SK-N-SH treated with all-trans-retinoic acid at 6 μM for 48 hours (cell line): ENCODE measurements around the gene IQSEC2.

ENCODE experiments used
- ATAC-seq: fragments of 200-7000 bp; cut with Tn5 transposase; 3 replicates; pipeline ENCODE4 v1.9.1; 2020; ENCODE audit warnings: mild to moderate bottlenecking, moderate library complexity
- ARNTL ChIP-seq: fragments of 450-650 bp; formaldehyde crosslinking; IDR thresholded peaks from 2 replicates; pipeline ENCODE4 v1.5.0; 2020; ENCODE audit warnings: low read depth, mild to moderate bottlenecking, moderate library complexity, borderline replicate concordance
- CREB5 ChIP-seq: fragments of 250-450 bp; sonication (Bioruptor Pico); IDR thresholded peaks from 2 replicates; pipeline ENCODE4 v1.5.1; 2020; ENCODE audit warnings: low read depth, mild to moderate bottlenecking, moderate library complexity
- CSDC2 ChIP-seq: fragments of 250-450 bp; sonication (Bioruptor Pico); IDR thresholded peaks from 2 replicates; pipeline ENCODE4 v1.5.0; 2020; ENCODE audit warnings: mild to moderate bottlenecking, moderate library complexity
- ESRRG ChIP-seq: fragments of 250-450 bp; sonication (Bioruptor Pico); IDR thresholded peaks from 2 replicates; pipeline ENCODE4 v1.6.1; 2021; ENCODE audit warnings: mild to moderate bottlenecking
- GLIS3 ChIP-seq: fragments of 250-450 bp; sonication (Bioruptor Pico); IDR thresholded peaks from 2 replicates; pipeline ENCODE4 v1.5.0; 2020; ENCODE audit warnings: mild to moderate bottlenecking, moderate library complexity
- ISL1 ChIP-seq: fragments of 250-450 bp; sonication (Bioruptor Pico); IDR thresholded peaks from 2 replicates; pipeline ENCODE4 v2.1.2; 2022; ENCODE audit warnings: mild to moderate bottlenecking, moderate library complexity
- OSR1 ChIP-seq: fragments of 250-450 bp; sonication (Bioruptor Pico); IDR thresholded peaks from 2 replicates; pipeline ENCODE4 v1.8.0; 2022; ENCODE audit warnings: moderate library complexity, mild to moderate bottlenecking, inconsistent platforms
- PATZ1 ChIP-seq: fragments of 250-450 bp; sonication (Bioruptor Pico); IDR thresholded peaks from 2 replicates; pipeline ENCODE4 v1.8.0; 2020; ENCODE audit warnings: mild to moderate bottlenecking, moderate library complexity, borderline replicate concordance
- POU6F1 ChIP-seq: fragments of 250-450 bp; sonication (Bioruptor Pico); IDR thresholded peaks from 2 replicates; pipeline ENCODE4 v1.8.0; 2021; ENCODE audit warnings: low read depth, mild to moderate bottlenecking, moderate library complexity, borderline replicate concordance
- PPARA ChIP-seq: fragments of 250-450 bp; sonication (Bioruptor Pico); IDR thresholded peaks from 2 replicates; pipeline ENCODE4 v1.5.0; 2020; ENCODE audit warnings: mild to moderate bottlenecking, borderline replicate concordance
- RARB ChIP-seq: fragments of 250-450 bp; sonication (Bioruptor Pico); IDR thresholded peaks from 2 replicates; pipeline ENCODE4 v1.8.0; 2021; ENCODE audit warnings: mild to moderate bottlenecking, moderate library complexity
- SNAI2 ChIP-seq: fragments of 250-450 bp; sonication (Bioruptor Pico); IDR thresholded peaks from 2 replicates; pipeline ENCODE4 v1.5.0; 2020; ENCODE audit warnings: mild to moderate bottlenecking, moderate library complexity
- TCF4 ChIP-seq: fragments of 250-450 bp; sonication (Bioruptor Pico); IDR thresholded peaks from 2 replicates; pipeline ENCODE4 v1.8.0; 2021; ENCODE audit warnings: mild to moderate bottlenecking, moderate library complexity, borderline replicate concordance
- TOX ChIP-seq: fragments of 250-450 bp; sonication (Bioruptor Pico); IDR thresholded peaks from 2 replicates; pipeline ENCODE4 v1.8.0; 2021; ENCODE audit warnings: mild to moderate bottlenecking, moderate library complexity, borderline replicate concordance
- TSHZ2 ChIP-seq: fragments of 250-450 bp; sonication (Bioruptor Pico); IDR thresholded peaks from 2 replicates; pipeline ENCODE4 v1.5.0; 2020; ENCODE audit warnings: mild to moderate bottlenecking, moderate library complexity
- ZFP3 ChIP-seq: fragments of 250-450 bp; sonication (Bioruptor Pico); IDR thresholded peaks from 2 replicates; pipeline ENCODE4 v1.5.0; 2020; ENCODE audit warnings: mild to moderate bottlenecking, moderate library complexity
- ZFP30 ChIP-seq: fragments of 450-650 bp; formaldehyde crosslinking; IDR thresholded peaks from 2 replicates; pipeline ENCODE4 v1.5.0; 2022; ENCODE audit warnings: mild to moderate bottlenecking, moderate library complexity
- ZNF565 ChIP-seq: fragments of 450-650 bp; formaldehyde crosslinking; conservative IDR thresholded peaks from 2 replicates; pipeline ENCODE4 v1.5.0; 2020; ENCODE audit warnings: low read depth, mild to moderate bottlenecking, moderate library complexity
- ZNF70 ChIP-seq: fragments of 450-650 bp; formaldehyde crosslinking; IDR thresholded peaks from 2 replicates; pipeline ENCODE4 v1.5.0; 2020; ENCODE audit warnings: mild to moderate bottlenecking, moderate library complexity
- ZNF8 ChIP-seq: fragments of 450-650 bp; formaldehyde crosslinking; IDR thresholded peaks from 2 replicates; pipeline ENCODE4 v1.5.0; 2020; ENCODE audit warnings: mild to moderate bottlenecking, moderate library complexity
- TF ChIP-seq, protein P1 (sequence below): fragments of 250-450 bp; sonication (Bioruptor Pico); IDR thresholded peaks from 2 replicates; pipeline ENCODE4 v1.5.1; 2021; ENCODE audit warnings: mild to moderate bottlenecking, moderate library complexity

The IQSEC2 gene

DNA sequence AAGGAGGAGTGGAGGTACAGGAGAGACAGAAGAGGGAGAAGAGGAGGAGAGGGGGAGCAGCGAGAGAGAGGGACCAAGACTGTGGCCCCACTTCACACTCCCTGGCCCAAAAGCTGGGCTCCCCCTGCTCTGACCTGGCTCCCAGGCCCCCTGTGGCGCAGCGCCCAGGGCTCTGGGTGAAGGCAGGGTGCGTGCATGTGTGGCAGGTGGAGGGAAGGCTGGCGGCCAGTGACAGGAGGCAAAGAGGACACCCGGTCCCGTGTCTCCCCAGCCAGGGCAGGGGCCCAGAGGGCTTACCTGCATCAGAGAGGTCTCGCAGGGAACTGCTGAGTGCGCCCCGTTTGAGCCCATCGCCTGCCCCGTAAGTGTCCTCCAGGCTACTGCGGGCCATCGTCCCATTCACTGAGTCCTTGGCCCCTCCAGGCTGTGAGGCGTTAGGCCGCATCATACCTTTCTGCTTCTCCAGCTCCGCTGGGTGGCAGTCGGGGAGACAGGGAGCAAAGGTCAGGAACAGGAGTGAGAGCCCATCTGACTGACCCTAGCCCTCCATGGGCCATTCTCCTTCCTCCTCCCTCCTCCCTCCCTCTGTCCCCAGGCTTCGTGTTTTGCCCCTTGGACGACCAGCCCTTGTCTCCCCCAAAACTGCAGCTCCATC is 45.2 kb downstream of the IQSEC2 start (continued):
- TF ChIP-seq PATZ1 (no peak), POU6F1 (no peak)

DNA sequence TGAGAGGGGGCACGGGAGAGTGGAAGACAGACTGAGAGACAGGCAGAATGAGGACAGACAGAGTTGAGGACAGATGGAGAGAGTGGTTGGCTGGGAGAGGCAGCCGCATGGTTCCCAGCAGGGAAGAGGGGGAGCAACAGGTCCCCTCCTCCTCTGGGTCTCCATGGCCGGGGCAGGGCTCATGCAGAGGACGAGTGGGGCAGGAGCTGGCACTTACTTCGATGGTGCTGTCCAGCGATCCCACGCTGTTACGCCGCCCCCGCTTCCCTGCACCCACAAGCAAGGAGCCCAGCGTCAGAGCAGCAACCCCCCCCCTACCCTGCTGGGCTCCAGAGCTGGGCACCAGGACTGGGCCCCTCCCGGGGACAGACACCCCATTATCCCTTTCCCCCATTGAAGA is 45.8 kb downstream of the IQSEC2 start:
- TF ChIP-seq PPARA (CRISPR knock-in tag) = no peak
- no peak for TF ChIP-seq GLIS3 (CRISPR knock-in tag)
- TF ChIP-seq TSHZ2 (CRISPR knock-in tag) = no peak
- no peak for TF ChIP-seq OSR1 (CRISPR knock-in tag)
- TF ChIP-seq ESRRG = no peak
- TF ChIP-seq TCF4 (CRISPR knock-in tag) = no peak
- TF ChIP-seq CSDC2 (CRISPR knock-in tag) = no peak
- TF ChIP-seq CREB5 (CRISPR knock-in tag) = no peak
- ATAC-seq = no peak

- TF ChIP-seq, protein P1, sequence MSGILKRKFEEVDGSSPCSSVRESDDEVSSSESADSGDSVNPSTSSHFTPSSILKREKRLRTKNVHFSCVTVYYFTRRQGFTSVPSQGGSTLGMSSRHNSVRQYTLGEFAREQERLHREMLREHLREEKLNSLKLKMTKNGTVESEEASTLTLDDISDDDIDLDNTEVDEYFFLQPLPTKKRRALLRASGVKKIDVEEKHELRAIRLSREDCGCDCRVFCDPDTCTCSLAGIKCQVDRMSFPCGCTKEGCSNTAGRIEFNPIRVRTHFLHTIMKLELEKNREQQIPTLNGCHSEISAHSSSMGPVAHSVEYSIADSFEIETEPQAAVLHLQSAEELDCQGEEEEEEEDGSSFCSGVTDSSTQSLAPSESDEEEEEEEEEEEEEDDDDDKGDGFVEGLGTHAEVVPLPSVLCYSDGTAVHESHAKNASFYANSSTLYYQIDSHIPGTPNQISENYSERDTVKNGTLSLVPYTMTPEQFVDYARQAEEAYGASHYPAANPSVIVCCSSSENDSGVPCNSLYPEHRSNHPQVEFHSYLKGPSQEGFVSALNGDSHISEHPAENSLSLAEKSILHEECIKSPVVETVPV (CRISPR knock-in tag) = no peak
- TF ChIP-seq ZFP3 (no peak), SNAI2 (CRISPR knock-in tag) (no peak), ZNF70 (no peak), ARNTL (CRISPR knock-in tag) (no peak), ZFP30 (CRISPR knock-in tag) (no peak), TCF4 (CRISPR knock-in tag) (no peak), ZNF565 (CRISPR knock-in tag) (no peak), CSDC2 (CRISPR knock-in tag) (no peak), ZNF8 (CRISPR knock-in tag) (no peak)
- ATAC-seq = no peak
Observed at GRCh38 chrX:53234484-53234883, 46.9 kb downstream of the IQSEC2 start.

DNA sequence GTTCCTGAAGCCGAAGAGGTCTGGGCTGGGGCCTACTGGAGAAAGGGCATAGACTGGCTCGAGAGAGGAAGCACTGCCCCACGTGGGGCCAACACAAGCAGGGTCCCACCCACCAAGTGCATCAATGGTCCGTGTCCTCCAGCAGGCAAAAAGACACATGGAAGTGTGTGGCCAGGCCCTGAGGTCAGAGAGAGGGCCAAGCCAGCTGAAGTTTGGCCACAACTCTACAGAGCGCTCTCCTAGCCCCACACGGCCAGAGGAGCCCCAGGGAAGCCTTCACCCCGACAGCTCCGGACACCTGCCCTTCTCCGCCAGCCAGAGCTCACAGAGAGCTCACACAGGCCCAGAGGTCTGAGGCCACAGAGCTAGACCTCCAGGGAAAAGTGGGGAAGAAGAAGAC is 47.8 kb downstream of the IQSEC2 start:
- no peak for ATAC-seq
- TF ChIP-seq ZNF8 (CRISPR knock-in tag) (no peak), CSDC2 (CRISPR knock-in tag) (no peak), PATZ1 (no peak), PPARA (CRISPR knock-in tag) (no peak), RARB (CRISPR knock-in tag) (no peak), POU6F1 (no peak), ZNF565 (CRISPR knock-in tag) (no peak), SNAI2 (CRISPR knock-in tag) (no peak), ZNF70 (no peak), OSR1 (CRISPR knock-in tag) (no peak), ISL1 (CRISPR knock-in tag) (no peak), TOX (no peak), TCF4 (CRISPR knock-in tag) (no peak), ESRRG (no peak), GLIS3 (CRISPR knock-in tag) (no peak)
- TF ChIP-seq, protein P1 (CRISPR knock-in tag) = no peak
